Gastrocnemius medialis (tissue), 4 donors: Measurements from ENCODE around the gene PHOSPHO2. TPM values are rescaled to one million over a fixed set of nuclear protein-coding genes. Genes with fewer than 3 reads are reported as not detected.

Experiments
- ATAC-seq, 2 donors: fragments of 150-250 bp; one replicate each; pipeline ENCODE4 v1.9.1; 2016
- DNase-seq, 2 donors: peaks; one replicate each; pipeline ENCODE4 v3.0.0-alpha.2; 2019
- H3K27ac ChIP-seq, 4 donors: fragments of 200-600 bp; sonication (generic); 1 replicate in 1 of 4; 2 replicates in 3 of 4; pipeline ENCODE4 v1.5.1; 2016 to 2018; ENCODE audit warnings: mild to moderate bottlenecking in 2 of 4, moderate library complexity in 1 of 4
- H3K27me3 ChIP-seq, 3 donors: fragments of 200-600 bp; sonication (generic) in 2 of 3; 1 replicate in 1 of 3; 2 replicates in 2 of 3; pipeline versions ENCODE4 v1.5.1 to v1.6.0; 2016 to 2019; ENCODE audit warnings: mild to moderate bottlenecking in 1 of 3, moderate library complexity in 1 of 3
- H3K36me3 ChIP-seq, 2 donors: fragments of 200-600 bp; sonication (generic) in 1 of 2; one replicate each; pipeline ENCODE4 v1.5.1; 2017 to 2018
- H3K4me1 ChIP-seq, 2 donors: fragments of 200-600 bp; sonication (generic) in 1 of 2; one replicate each; pipeline ENCODE4 v1.5.1; 2016 to 2017; ENCODE audit warnings: mild to moderate bottlenecking in 2 of 2
- H3K4me3 ChIP-seq, 4 donors: fragments of 200-600 bp; sonication (generic) in 3 of 4; 1 replicate in 1 of 4; 2 replicates in 3 of 4; pipeline ENCODE4 v1.5.1; 2016 to 2019; ENCODE audit warnings: mild to moderate bottlenecking in 2 of 4
- H3K9me3 ChIP-seq, 3 donors: fragments of 200-600 bp; sonication (generic) in 2 of 3; 1 replicate in 1 of 3; 2 replicates in 2 of 3; pipeline ENCODE4 v1.5.1; 2016 to 2019
- POLR2A ChIP-seq, 2 donors: fragments of 450-650 bp; IDR thresholded peaks; one replicate each; pipeline ENCODE4 v1.6.1; 2017; ENCODE audit warnings: antibody characterized with exemption in 2 of 2, mild to moderate bottlenecking in 2 of 2, moderate library complexity in 2 of 2
- in situ Hi-C, 4 donors: fragments of 200-750 bp; cut with MboI; loops; one replicate each; pipeline versions ENCODE4 v1.15.0 to v1.8.0; 2017; ENCODE audit warnings: low sequenced_read_pairs in 4 of 4
- intact Hi-C: fragments of 100-400 bp; cut with DNase I; formaldehyde crosslinking; loops from one replicate; pipeline ENCODE4 v1.15.1; 2023; ENCODE audit warnings: low total_unique reads
- total RNA-seq, 4 donors: library from RNA; depleted of rRNA; stranded (reverse); fragments of >200 nt; gene quantifications; one replicate each; pipeline versions ENCODE4 v1.1.0 to v1.2.3, GENCODE V29; 2016
- TF ChIP-seq, protein P1 (sequence below), 5 experiments: fragments of 450-650 bp in 3 of 5; fragments of 200-600 bp in 2 of 5; sonication (generic) in 2 of 5; IDR thresholded peaks in 4 of 5; conservative IDR thresholded peaks in 1 of 5; 1 replicate in 4 of 5; 2 replicates in 1 of 5; pipeline ENCODE4 v1.5.1; 2016 to 2019; ENCODE audit warnings: antibody characterized with exemption in 5 of 5, mild to moderate bottlenecking in 3 of 5, moderate library complexity in 3 of 5

The PHOSPHO2 gene
- total RNA-seq, 4 donors from 2014 or later, result 2.0 to 9.4 (median 2.9) TPM

DNA sequence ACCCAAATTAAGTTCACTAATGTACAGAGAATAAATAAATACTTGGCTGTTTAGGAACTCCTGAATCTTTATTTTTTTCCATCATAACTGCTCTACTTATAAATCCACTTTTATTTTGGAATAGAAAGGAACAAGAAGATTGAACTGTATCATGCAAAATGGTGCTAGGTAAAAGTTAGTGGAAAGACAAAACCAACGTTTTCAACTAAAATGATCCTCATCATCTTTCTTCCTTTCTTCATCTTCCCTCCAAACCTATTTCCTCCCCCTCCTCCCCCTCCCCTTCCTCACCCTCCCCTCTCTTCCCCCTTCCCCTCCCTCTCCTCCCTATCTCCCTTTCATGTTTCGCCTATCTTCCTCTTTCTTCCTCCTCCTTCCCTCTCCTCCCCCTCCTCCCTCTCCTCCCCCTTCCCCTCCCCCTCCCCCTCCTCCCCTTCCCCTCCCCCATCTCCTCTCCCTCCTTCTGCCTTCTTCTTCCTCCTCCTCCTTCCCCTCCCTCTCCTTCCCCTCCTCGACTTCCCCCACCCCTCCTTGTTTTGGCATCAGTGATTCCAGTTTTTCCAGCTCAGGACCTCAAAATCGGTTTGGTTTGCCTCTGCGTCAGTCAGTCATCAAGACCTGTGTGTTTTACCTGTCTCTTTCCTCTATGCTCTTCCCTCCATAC is 44.4 kb downstream of the PHOSPHO2 start:
- Histone ChIP-seq H3K4me3 (no peak overlapping the region), H3K9me3 (no peaks in the 10 kb centered on the region), H3K27ac (no peak overlapping the region), H3K36me3 (no peaks in the 10 kb centered on the region), H3K4me1 (peaks cover 5 to 19% of the 10 kb centered on the region in 2 donors), H3K27me3 (no peaks in the 10 kb centered on the region)
- no peak for DNase-seq
- intact Hi-C loops, result loop anchor here (10.0 kb wide), 1 partner anchor 56 kb away; the partner anchor contains the start of gene SSB
- ATAC-seq, result no peak
- TF ChIP-seq POLR2A (IDR thresholded peaks at IDR 0.05), result no peak
- TF ChIP-seq, protein P1, sequence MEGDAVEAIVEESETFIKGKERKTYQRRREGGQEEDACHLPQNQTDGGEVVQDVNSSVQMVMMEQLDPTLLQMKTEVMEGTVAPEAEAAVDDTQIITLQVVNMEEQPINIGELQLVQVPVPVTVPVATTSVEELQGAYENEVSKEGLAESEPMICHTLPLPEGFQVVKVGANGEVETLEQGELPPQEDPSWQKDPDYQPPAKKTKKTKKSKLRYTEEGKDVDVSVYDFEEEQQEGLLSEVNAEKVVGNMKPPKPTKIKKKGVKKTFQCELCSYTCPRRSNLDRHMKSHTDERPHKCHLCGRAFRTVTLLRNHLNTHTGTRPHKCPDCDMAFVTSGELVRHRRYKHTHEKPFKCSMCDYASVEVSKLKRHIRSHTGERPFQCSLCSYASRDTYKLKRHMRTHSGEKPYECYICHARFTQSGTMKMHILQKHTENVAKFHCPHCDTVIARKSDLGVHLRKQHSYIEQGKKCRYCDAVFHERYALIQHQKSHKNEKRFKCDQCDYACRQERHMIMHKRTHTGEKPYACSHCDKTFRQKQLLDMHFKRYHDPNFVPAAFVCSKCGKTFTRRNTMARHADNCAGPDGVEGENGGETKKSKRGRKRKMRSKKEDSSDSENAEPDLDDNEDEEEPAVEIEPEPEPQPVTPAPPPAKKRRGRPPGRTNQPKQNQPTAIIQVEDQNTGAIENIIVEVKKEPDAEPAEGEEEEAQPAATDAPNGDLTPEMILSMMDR (IDR thresholded peaks at IDR 0.05 in 4 of 5, conservative IDR thresholded peaks at IDR 0.05 in 1 of 5), result no peak
- in situ Hi-C loops, result no loop called here

DNA sequence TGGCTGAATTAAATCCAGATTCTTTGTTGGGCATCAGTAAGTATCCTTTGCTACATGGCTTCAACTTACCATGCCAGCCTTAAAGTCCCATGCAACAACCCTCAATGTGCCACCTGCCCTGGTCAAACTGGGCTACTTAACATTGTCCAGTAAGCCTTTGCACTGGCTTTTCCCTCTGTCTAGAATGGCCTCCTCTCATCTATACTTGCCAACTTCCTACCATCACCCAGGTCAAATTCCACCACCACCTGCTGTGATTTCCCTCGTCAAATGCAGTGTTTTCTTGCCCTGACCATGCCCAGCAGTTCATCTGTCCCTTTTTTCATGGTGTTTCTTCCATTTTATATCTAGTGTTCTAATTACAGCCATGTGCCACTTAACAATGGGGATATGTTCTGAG is 45.1 kb downstream of the PHOSPHO2 start:
- Histone ChIP-seq H3K9me3 (no peaks in the 10 kb centered on the region), H3K27me3 (no peaks in the 10 kb centered on the region), H3K36me3 (no peaks in the 10 kb centered on the region), H3K27ac (no peak overlapping the region), H3K4me1 (peaks cover 5 to 19% of the 10 kb centered on the region in 2 donors), H3K4me3 (no peak overlapping the region)
- ATAC-seq, result no peak
- in situ Hi-C loops, result no loop called here
- no peak for DNase-seq
- no peak for TF ChIP-seq POLR2A (IDR thresholded peaks at IDR 0.05)
- TF ChIP-seq, protein P1 (IDR thresholded peaks at IDR 0.05 in 4 of 5, conservative IDR thresholded peaks at IDR 0.05 in 1 of 5), result no peak
- intact Hi-C loops, result loop anchor here (10.0 kb wide), 1 partner anchor 55 kb away; the partner anchor contains the start of gene SSB

DNA sequence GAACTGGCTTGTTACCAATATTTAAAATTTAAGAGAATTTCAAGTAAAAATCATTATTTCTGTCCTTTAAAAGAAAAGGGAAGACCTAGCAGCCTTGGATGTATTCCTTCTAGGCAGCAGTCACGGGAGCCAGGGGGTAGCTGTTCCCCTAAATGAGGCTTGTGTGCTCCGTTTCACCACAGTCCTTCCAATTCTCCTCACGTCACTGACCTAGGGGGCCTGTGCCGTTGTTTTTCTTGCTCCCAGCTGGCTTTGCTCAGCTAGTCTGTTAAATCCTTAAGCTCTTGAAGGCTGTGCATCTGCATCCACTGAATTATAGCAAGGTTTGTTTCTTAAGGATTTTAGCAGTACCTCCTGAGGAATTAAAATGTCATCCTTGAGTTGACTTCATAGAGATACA is 49.3 kb downstream of the PHOSPHO2 start:
- H3K4me3 ChIP-seq, result no peak overlapping the region
- no peak for DNase-seq
- intact Hi-C loops, result no loop called here
- in situ Hi-C loops, result no loop called here
- H3K9me3 ChIP-seq, result no peaks in the 10 kb centered on the region
- no peak overlapping the region for H3K27ac ChIP-seq
- no peak for TF ChIP-seq POLR2A (IDR thresholded peaks at IDR 0.05)
- TF ChIP-seq, protein P1 (IDR thresholded peaks at IDR 0.05 in 4 of 5, conservative IDR thresholded peaks at IDR 0.05 in 1 of 5), result no peak
- no peaks in the 10 kb centered on the region for H3K27me3 ChIP-seq
- no peak for ATAC-seq
- no peaks in the 10 kb centered on the region for H3K4me1 ChIP-seq
- H3K36me3 ChIP-seq, result no peaks in the 10 kb centered on the region

DNA sequence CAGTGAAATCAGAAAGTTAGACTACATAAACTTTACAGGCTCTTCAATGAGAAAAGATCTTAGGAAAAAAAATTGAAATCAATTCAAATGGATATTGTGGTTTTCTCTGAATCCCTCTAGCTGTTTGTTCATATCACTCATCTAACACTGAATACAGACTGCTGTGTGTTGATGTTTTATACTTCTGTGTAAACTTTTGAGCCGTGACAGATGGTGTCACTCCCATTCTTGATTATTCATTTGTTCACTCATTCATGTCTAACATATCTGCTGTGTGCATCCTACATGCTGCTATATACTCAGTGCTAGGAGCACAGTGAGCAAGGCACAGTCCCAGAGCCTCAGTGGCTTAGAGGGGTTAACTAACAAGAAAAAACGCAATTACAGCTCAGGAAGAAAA is 52.0 kb downstream of the PHOSPHO2 start:
- no peaks in the 10 kb centered on the region for H3K27me3 ChIP-seq
- in situ Hi-C loops (no loop called here), intact Hi-C loops (no loop called here)
- ATAC-seq (no peak), DNase-seq (no peak)
- no peak overlapping the region for H3K4me3 ChIP-seq
- no peak overlapping the region for H3K27ac ChIP-seq
- TF ChIP-seq, protein P1 (IDR thresholded peaks at IDR 0.05 in 4 of 5, conservative IDR thresholded peaks at IDR 0.05 in 1 of 5), result no peak
- TF ChIP-seq POLR2A (IDR thresholded peaks at IDR 0.05), result no peak
- no peaks in the 10 kb centered on the region for H3K9me3 ChIP-seq
- no peaks in the 10 kb centered on the region for H3K4me1 ChIP-seq
- no peaks in the 10 kb centered on the region for H3K36me3 ChIP-seq

DNA sequence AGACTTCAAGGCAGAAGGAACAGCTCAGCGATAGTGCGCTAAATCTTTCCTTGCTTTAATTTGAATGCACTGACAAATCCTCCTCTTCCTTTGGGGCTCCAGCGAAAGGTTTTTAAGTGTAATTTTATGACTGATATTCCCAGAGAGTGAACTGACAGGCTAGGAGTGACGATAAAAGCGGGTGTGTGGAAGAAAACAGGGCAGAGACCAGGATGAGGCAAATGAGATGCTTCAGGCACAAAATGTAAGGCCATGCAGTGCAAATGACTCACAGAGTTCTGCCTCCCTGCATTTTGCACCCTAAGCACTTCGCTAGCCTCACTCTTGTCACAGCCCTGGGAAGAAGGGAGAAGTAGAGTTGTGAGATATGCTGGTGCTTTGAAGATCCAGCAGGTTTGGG is 54.0 kb downstream of the PHOSPHO2 start:
- H3K36me3 ChIP-seq, result no peaks in the 10 kb centered on the region

More for the DNA sequence above, 54.0 kb downstream of the PHOSPHO2 start:
- Histone ChIP-seq H3K27ac (no peak overlapping the region), H3K4me3 (no peak overlapping the region), H3K4me1 (no peaks in the 10 kb centered on the region), H3K9me3 (no peaks in the 10 kb centered on the region), H3K27me3 (no peaks in the 10 kb centered on the region)
- TF ChIP-seq, protein P1 (IDR thresholded peaks at IDR 0.05 in 4 of 5, conservative IDR thresholded peaks at IDR 0.05 in 1 of 5), result no peak
- in situ Hi-C loops (no loop called here), intact Hi-C loops (no loop called here)
- no peak for ATAC-seq
- no peak for DNase-seq
